Progenitor cell of endocrine pancreas (in vitro differentiated cells): ENCODE data around the gene EIF5AL1. TPM values are rescaled to one million over a fixed set of nuclear protein-coding genes. Genes with fewer than 3 reads are reported as not detected.
"Not testable (repeated sequence)": the region's sequence is repeated elsewhere in the genome, so short reads cannot be mapped to it uniquely, and the experiment has no call there.

Experiments
- DNase-seq: peaks from one replicate; pipeline ENCODE4 v3.0.0; 2021; ENCODE audit warnings: low spot score; ENCODE audit not compliant: unreplicated experiment
- H3K27ac Mint-ChIP-seq: 2 replicates; pipeline ENCODE4 v1.8.0; 2021; ENCODE audit warnings: mild to moderate bottlenecking, moderate library complexity, mixed read lengths
- H3K27me3 Mint-ChIP-seq: 2 replicates; pipeline ENCODE4 v1.8.0; 2021; ENCODE audit warnings: mixed read lengths
- H3K36me3 Mint-ChIP-seq: 2 replicates; pipeline ENCODE4 v1.8.0; 2022; ENCODE audit warnings: mixed read lengths; ENCODE audit not compliant: insufficient read depth
- H3K4me1 Mint-ChIP-seq: 2 replicates; pipeline ENCODE4 v1.8.0; 2021; ENCODE audit warnings: low read depth, mixed read lengths
- H3K4me3 Mint-ChIP-seq: 2 replicates; pipeline ENCODE4 v1.8.0; 2021; ENCODE audit warnings: low read depth, mild to moderate bottlenecking, moderate library complexity, mixed read lengths
- H3K9me3 Mint-ChIP-seq: 2 replicates; pipeline ENCODE4 v1.8.0; 2021; ENCODE audit warnings: low read depth, mixed read lengths
- CTCF ChIP-seq: fragments of 200-600 bp; sonication (generic); IDR thresholded peaks from one replicate; pipeline ENCODE4 v1.5.0; 2021; ENCODE audit warnings: antibody characterized with exemption, mild to moderate bottlenecking; ENCODE audit not compliant: unreplicated experiment
- total RNA-seq: library from RNA; stranded (reverse); gene quantifications from 2 replicates; pipeline ENCODE4 v1.2.1, GENCODE V29; 2021

Gene EIF5AL1
- total RNA-seq, 1 donor from 2014 or later: 0.12 TPM

- Mint-ChIP-seq H3K27ac (no peak overlapping the region), H3K9me3 (no peaks in the 10 kb centered on the region), H3K4me1 (no peaks in the 10 kb centered on the region), H3K27me3 (peaks cover 16% of the 10 kb centered on the region), H3K4me3 (no peak overlapping the region), H3K36me3 (no peaks in the 10 kb centered on the region)
- no peak for DNase-seq
- no peak for TF ChIP-seq CTCF
Measured at GRCh38 chr10:79547973-79548372, 35.6 kb downstream of the EIF5AL1 start.

- no peak for DNase-seq
- Mint-ChIP-seq H3K9me3 (no peaks in the 10 kb centered on the region), H3K27ac (no peak overlapping the region), H3K36me3 (no peaks in the 10 kb centered on the region), H3K4me1 (no peaks in the 10 kb centered on the region), H3K4me3 (no peak overlapping the region), H3K27me3 (peaks cover 11% of the 10 kb centered on the region)
- TF ChIP-seq CTCF: no peak
Measured at GRCh38 chr10:79552143-79552542, 39.8 kb downstream of the EIF5AL1 start.

- Mint-ChIP-seq H3K27ac (no peak overlapping the region), H3K27me3 (peaks cover 18% of the 10 kb centered on the region), H3K36me3 (no peaks in the 10 kb centered on the region), H3K4me1 (no peaks in the 10 kb centered on the region), H3K4me3 (no peak overlapping the region), H3K9me3 (no peaks in the 10 kb centered on the region)
- no peak for DNase-seq
- no peak for TF ChIP-seq CTCF
Measured at GRCh38 chr10:79555354-79556309, 43.3 kb downstream of the EIF5AL1 start.

GRCh38 chr10:79556961-79557360, 44.6 kb downstream of the EIF5AL1 start:
- H3K36me3 Mint-ChIP-seq, H3K9me3 Mint-ChIP-seq, DNase-seq, H3K27ac Mint-ChIP-seq, H3K4me3 Mint-ChIP-seq, H3K4me1 Mint-ChIP-seq: not testable (repeated sequence)
- peaks cover 24% of the 10 kb centered on the region for H3K27me3 Mint-ChIP-seq

- Mint-ChIP-seq H3K4me3 (no peak overlapping the region), H3K27me3 (peaks cover 35% of the 10 kb centered on the region)
- DNase-seq: no peak
Measured at GRCh38 chr10:79559726-79560125, 47.4 kb downstream of the EIF5AL1 start.

More at GRCh38 chr10:79559726-79560125, 47.4 kb downstream of the EIF5AL1 start:
- no peaks in the 10 kb centered on the region for H3K9me3 Mint-ChIP-seq
- H3K27ac Mint-ChIP-seq: no peak overlapping the region
- no peak for TF ChIP-seq CTCF
- H3K4me1 Mint-ChIP-seq: peaks cover 2% of the 10 kb centered on the region
- no peaks in the 10 kb centered on the region for H3K36me3 Mint-ChIP-seq
